Erythroblast (primary cell): ENCODE results near the gene CASP10.

ENCODE experiments used
- GATA1 ChIP-seq: IDR thresholded peaks from 2 replicates; pipeline ENCODE4 v1.6.1; 2011; ENCODE audit warnings: low read depth, mild to moderate bottlenecking, control low read depth, low read length, moderate library complexity
- POLR2A ChIP-seq: IDR thresholded peaks from 2 replicates; pipeline ENCODE4 v1.6.1; 2011; ENCODE audit warnings: mild to moderate bottlenecking, low read length

DNA sequence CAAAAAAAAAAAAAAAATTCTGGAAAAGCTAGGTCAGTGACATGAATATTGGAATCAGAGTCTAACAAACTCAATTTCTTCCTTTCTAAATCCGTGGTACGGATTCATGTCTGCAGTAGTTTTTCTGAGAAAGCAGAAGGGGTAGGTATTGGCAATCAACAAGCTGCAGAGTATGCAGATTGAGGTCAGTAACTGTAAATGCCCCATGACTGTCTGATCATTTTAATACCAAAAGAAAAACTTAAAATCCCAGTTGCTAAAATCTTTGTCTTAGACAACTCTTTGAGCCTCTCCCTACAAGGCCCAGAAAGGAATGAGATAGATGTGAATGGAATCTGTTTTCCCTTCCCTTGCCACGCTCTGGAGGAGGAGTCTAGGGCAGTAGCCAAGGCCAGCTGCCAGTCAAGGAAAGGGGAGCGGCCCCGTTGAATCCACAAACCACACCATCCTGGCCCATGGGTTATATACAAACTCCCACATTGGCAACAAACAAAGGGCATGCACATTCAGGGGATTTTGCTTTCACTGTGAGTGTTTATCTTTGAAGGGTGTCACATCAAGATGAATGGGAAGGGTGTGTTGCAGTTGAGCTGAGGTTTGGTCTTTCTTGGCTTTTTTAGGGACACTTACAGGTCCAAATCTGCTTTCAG, 71.3 kb downstream of the CASP10 start:
- TF ChIP-seq POLR2A (no peak), GATA1 (no peak)
